ENCODE measurements around the gene PGLYRP2.

- TF ChIP-seq CTCF (IDR thresholded peaks at IDR 0.05) (no peak), POLR2A (IDR thresholded peaks at IDR 0.05) (no peak), EP300 (IDR thresholded peaks at IDR 0.05) (no peak)
These were observed 36.0 kb downstream of the PGLYRP2 start for GRCh38 chr19:15443325-15443724.

All from sigmoid colon (tissue), 4 donors.